HG03342 (cell line): ENCODE measurements around the gene EFNA1.

Source experiments
- ATAC-seq: cut with Tn5 transposase; IDR thresholded peaks from one replicate; pipeline ENCODE4 v1.9.1; 2021; ENCODE audit warnings: mild to moderate bottlenecking, moderate library complexity; ENCODE audit not compliant: unreplicated experiment

Gene EFNA1

GRCh38 chr1:155124503-155125463, 2.9 kb upstream of the EFNA1 start:
- no peak for ATAC-seq

- no peak for ATAC-seq
Observed at GRCh38 chr1:155125511-155125945, 2.1 kb upstream of the EFNA1 start.

- ATAC-seq: no peak
Observed at GRCh38 chr1:155125946-155126555, 1.6 kb upstream of the EFNA1 start.

DNA sequence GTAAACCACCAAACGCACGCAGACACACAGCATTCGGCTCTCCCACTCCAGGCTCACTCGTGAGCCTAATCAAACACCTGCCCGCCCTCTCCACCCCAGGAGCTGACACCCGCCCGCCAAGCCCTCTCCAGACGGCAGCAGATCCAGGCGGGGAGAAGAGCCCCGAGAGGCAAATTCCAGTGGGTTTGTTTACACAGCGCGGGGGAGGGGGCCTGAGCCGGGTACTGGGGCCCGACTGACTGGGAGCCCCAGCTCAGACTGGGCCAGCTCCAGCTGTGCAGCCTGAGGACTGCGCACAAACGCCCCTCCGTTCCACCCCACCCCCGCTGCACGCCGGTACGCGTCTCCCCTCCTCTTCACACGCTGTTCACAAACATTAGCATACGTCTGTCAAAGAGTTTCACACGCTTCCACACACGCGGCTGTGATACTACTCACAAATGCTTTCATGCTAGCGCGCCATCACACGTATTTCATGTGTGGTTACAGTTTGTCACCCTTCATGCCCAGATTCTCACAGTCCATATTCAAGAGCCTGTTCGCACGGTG, 1.0 kb upstream of the EFNA1 start:
- no peak for ATAC-seq

DNA sequence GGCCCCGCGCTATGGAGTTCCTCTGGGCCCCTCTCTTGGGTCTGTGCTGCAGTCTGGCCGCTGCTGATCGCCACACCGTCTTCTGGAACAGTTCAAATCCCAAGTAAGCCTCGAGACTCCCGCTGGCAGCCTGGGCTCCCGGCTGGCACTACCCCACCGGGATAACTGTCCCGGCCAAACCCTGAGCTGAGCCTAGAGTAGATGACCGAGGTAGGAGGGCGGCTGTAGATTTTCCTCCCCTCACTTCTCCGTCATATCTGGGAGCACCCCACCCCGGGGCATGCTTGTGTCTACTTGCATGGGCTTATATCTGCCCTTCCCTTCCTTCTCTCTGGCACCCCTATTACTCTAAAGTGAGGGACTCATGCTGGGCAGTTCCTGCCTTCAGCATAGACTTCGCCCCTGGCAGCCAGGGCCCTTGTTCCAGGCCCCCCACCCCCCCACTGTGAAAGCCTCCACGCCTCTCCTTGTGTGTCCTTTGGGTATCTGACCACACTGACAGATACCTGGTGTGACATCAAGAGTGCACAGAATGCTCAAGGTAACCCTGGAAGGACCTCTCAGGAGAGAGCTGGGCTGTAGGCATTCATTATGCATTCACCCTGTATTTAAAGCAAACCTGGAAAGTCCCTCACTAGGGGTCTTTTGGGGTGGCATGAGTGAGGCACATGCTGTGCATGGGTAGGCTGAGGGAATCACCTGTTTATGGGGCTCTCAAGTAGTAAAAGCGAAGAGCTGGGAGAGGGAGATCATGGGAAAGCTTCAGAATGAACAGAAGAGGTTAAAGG, 485 bp downstream of the EFNA1 start:
- ATAC-seq: no peak

DNA sequence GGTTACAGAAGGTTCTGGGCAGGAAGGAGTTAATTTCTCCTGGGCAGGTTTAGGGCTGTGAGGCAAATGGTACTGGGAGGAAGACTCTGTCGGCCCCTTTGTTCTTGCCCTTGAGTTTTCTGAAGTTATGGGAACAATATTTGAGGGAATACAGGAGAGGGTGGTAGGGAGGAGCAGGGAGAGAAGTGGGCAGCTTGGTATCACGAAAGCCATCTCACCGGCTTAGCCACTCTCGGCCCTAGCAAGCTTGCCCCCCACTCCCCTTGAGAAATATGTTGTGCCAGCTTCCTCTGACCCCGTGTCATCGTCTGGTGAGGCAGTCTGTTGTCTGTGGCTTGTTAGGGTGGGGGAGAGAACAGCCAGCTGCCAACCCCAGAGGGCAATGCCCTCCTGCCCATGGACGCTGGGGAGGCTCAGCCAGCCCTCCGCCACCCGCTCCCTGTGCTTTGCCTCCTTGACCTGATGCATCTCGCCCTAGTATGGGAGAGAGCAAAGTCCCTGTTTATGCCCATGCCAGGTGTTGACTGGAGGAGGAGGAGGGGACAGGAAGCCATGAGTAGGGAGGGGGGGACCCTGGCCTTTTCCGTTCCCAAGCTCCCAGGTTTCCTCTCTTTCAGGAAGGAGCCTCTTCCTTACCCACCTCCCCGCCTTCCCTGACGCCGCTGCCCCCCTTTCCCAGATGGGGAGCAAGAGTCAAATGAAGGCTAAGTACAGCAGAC, 1.2 kb downstream of the EFNA1 start:
- ATAC-seq: no peak

- no peak for ATAC-seq
Observed at GRCh38 chr1:155130272-155131006, 2.8 kb downstream of the EFNA1 start.

DNA sequence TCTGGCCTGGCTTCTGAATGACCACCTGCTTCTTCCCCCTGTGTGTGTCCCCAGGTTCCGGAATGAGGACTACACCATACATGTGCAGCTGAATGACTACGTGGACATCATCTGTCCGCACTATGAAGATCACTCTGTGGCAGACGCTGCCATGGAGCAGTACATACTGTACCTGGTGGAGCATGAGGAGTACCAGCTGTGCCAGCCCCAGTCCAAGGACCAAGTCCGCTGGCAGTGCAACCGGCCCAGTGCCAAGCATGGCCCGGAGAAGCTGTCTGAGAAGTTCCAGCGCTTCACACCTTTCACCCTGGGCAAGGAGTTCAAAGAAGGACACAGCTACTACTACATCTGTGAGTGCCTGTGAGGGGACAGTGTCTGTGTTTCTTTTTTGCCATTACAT, 3.6 kb downstream of the EFNA1 start:
- no peak for ATAC-seq

DNA sequence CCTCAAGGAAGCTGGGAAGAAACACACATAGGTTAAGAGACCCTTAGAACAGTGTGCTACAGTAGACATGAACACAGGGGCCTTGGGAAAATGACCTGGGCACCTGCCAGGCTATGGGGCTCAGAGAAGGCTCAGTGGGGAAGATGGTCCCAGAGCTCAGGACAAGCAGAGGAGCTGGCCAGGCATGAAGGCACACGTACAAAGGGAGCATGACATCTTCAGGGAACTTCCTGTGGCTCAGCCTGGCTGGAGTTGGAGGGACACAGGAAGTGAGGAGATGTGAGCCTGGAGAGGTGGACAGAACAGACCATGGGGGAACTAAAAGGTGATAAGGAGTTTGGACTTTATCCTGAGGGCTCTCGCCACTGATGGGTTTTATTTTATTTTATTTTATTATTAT, 4.2 kb downstream of the EFNA1 start:
- ATAC-seq: no peak

DNA sequence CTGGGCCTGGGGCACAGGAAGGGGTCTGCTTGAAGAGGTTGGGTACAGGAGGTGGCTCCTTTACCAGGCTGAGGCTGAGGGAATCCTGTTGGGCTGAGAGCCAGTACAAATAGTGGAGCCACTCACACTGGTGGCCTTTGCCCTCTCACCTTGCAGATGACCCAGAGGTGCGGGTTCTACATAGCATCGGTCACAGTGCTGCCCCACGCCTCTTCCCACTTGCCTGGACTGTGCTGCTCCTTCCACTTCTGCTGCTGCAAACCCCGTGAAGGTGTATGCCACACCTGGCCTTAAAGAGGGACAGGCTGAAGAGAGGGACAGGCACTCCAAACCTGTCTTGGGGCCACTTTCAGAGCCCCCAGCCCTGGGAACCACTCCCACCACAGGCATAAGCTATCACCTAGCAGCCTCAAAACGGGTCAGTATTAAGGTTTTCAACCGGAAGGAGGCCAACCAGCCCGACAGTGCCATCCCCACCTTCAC, 6.2 kb downstream of the EFNA1 start:
- ATAC-seq: no peak

DNA sequence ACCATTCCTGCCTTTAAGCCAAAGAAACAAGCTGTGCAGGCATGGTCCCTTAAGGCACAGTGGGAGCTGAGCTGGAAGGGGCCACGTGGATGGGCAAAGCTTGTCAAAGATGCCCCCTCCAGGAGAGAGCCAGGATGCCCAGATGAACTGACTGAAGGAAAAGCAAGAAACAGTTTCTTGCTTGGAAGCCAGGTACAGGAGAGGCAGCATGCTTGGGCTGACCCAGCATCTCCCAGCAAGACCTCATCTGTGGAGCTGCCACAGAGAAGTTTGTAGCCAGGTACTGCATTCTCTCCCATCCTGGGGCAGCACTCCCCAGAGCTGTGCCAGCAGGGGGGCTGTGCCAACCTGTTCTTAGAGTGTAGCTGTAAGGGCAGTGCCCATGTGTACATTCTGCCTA, 6.6 kb downstream of the EFNA1 start:
- ATAC-seq: no peak

GRCh38 chr1:155134880-155135414, 7.3 kb downstream of the EFNA1 start:
- no peak for ATAC-seq

DNA sequence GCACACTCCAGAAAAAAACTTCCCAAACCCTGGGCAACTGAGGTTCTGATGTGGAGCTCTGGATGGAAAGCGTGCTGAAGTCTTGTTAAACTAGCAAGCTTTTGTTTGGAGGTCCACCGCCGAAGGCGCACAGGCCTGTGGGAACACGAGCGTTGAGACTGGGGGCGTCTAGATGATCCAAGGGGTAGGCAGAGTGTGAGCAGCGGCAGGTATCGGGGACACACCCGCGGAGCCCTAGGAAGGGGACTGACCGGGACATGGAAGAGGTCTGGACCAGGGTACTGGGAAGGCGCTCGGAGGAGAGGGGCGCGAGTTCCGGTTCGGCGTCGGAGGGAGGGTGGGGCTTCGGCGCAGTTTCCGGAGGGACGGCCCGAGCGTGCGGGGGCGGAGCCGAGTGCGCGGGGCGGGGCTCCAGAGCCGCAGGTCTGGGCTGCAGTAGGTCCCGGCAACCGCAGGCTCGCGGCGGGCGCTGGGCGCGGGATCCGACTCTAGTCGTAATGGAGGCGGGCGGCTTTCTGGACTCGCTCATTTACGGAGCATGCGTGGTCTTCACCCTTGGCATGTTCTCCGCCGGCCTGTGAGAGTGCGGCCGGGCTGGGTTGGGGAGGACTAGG, 7.8 kb downstream of the EFNA1 start, which contains the start of gene SLC50A1:
TSS of gene SLC50A1 (plus strand) at position 438 of the 614 bp plus-strand sequence. CDS start at position 498, 60 bp downstream.
- ATAC-seq: peak; percentile 69

DNA sequence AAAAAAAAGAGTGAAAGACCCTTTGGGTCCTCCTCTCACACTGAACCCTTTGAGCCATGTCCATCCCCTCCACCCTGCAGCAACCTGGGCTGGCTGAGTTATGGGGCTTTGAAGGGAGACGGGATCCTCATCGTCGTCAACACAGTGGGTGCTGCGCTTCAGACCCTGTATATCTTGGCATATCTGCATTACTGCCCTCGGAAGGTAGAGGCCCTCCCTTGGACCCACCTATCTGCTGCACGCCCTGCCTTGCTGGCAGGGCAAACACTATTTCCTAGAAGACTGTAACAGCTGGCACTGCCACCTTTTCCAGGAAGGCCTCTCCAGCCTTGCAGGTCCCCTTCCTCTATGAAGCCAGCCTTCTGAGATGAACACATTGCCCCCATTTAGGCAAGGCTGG, 9.1 kb downstream of the EFNA1 start:
- ATAC-seq: no peak

GRCh38 chr1:155137154-155137949, 9.7 kb downstream of the EFNA1 start:
- ATAC-seq: no peak

GRCh38 chr1:155139895-155140629, 12.4 kb downstream of the EFNA1 start, which contains the start of gene DPM3:
TSS of gene DPM3 (minus strand) at chr1:155140531. CDS start at chr1:155140240, 291 bp downstream.
- ATAC-seq: peak; percentile 64

DNA sequence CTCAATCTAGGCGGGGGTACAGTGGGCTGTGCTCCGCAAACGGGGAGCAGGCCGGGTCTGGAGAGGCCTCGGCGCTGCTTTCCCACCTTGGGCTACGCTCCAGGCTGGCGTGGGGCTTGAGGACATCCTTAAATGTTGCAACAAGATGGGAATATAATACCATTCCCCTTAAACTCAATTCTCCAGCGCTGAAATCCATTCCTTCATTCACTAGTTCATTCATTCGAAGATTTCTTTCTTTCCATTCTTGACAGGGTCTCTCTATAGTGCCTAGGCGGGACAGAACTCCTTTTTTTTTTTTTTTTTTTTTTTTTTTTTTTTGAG, 12.9 kb downstream of the EFNA1 start:
- ATAC-seq: no peak
